ENCODE results near the gene AGXT. TPM values are rescaled to one million over a fixed set of nuclear protein-coding genes. Genes with fewer than 3 reads are reported as not detected.

Gene AGXT
- total RNA-seq, 2 donors from 2014 or later: not detected

DNA sequence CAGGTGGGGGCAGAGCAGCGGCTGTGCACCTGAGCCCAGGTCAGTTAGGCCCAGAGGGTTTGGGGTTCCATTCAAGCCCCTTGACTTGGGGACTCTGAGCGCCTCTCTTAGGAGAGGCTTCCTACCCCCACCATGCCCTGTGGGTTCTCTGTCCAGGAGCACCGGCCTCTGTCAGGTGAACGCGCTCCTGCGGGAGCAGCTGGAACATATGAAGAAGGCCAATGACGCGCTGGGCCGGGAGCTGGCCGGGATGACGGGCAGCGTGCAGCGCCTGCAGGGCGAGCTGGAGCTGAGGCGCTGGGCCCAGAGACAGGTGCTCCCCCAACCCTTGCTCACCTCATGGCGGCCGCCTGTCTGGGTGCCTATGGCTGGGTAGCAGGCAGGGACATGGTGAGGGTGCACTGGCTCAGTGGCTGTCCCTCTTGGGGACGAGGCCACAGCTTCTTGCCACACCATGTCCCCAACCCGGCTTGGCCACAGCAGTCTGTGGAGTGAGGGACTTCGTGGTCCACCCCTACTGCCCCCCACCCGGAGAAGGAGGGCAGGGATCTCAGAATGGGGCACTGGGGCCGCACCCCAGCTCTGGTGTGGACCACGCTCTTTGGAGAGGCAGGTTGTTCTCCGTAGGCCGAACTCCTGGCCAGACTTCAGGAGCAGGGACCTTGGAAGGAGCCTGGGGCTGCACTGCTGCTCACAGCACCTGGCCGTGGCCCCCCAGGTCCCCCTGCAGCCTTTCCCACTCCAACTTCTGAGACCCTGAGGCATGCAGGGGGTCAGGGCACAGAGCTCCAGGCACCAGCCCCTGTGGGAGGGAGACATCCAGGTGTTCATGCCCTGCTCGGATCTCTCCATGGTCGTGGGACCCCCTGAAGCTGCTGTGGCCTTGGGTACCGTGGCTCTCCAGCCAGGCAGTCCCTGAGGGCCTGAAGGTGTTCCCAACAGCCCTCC lies 57.2 kb downstream of the AGXT start:
- Mint-ChIP-seq H3K27ac (no peak overlapping the region), H3K27me3 (no peaks in the 10 kb centered on the region), H3K9me3 (no peaks in the 10 kb centered on the region), H3K4me3 (no peak overlapping the region), H3K4me1 (no peaks in the 10 kb centered on the region), H3K36me3 (ENCODE audit: low read depth) (no peaks in the 10 kb centered on the region)
- peak; percentile 21 for ATAC-seq (replicated peaks)

DNA sequence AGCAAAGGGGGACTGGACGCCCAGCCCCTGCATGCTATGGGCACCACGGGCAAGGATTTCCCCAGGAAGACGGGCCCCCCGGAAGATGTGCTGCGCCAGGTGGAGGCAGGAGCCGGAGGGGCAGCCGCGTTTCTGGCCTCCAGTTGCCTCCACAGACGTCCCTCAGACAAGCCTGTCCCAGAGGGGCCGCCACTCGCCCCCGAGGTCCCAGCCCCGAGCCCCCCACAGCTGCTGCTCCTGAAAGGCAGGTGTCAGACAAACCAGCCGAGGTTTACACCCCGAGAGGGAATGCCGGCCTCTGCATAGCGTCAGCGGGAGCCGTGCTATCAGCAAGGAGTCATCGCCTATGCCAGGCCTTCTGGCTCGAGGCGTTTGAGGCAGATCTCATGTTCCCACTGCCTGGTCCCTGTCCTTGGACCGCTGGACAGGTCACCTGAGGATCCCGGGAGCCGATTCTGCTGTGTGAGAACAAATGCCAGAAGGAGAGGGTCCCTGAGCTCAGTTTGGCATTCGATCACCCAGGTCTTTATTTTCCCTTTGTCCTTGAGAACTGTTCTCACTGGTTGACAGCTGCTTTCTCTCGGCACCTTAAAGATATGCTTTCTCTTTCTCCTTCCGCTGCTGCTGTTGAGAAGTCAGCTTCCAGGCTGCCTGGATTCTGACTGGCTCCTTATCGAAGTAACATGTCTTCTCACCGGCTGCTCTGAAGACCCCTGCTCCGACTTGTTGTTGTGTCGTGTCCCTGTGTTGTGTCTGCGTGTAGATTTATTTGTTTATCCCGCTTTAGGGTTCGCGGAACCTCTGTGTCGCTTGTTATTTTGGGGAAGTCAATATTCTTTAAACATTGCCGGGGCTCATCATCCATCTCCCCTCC lies 58.1 kb downstream of the AGXT start:
- Mint-ChIP-seq H3K9me3 (no peaks in the 10 kb centered on the region), H3K27me3 (no peaks in the 10 kb centered on the region), H3K4me3 (no peak overlapping the region), H3K4me1 (no peaks in the 10 kb centered on the region), H3K36me3 (ENCODE audit: low read depth) (no peaks in the 10 kb centered on the region), H3K27ac (no peak overlapping the region)
- no peak for ATAC-seq (replicated peaks)

DNA sequence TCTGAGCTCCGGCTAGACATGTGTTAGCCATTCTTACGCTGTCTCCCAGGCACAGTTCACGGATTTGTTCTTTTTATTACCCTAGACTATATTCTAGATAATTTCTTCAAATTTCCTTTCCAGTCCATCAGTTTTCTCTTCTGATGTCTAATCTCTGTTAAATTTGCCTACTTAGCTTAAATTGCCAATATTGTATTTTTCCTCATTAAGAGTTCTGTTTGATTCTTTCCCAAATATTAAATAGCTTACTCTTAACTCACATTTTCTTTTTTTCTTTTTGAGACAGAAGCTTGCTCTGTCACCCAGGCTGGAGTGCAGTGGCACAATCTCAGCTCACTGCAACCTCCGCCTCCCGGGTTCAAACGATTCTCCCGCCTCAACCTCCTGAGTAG lies 58.8 kb downstream of the AGXT start:
- no peaks in the 10 kb centered on the region for H3K9me3 Mint-ChIP-seq
- H3K4me3 Mint-ChIP-seq: no peak overlapping the region
- no peak for ATAC-seq (replicated peaks)
- no peaks in the 10 kb centered on the region for H3K36me3 Mint-ChIP-seq (ENCODE audit: low read depth)
- no peaks in the 10 kb centered on the region for H3K4me1 Mint-ChIP-seq
- no peaks in the 10 kb centered on the region for H3K27me3 Mint-ChIP-seq
- H3K27ac Mint-ChIP-seq: no peak overlapping the region

DNA sequence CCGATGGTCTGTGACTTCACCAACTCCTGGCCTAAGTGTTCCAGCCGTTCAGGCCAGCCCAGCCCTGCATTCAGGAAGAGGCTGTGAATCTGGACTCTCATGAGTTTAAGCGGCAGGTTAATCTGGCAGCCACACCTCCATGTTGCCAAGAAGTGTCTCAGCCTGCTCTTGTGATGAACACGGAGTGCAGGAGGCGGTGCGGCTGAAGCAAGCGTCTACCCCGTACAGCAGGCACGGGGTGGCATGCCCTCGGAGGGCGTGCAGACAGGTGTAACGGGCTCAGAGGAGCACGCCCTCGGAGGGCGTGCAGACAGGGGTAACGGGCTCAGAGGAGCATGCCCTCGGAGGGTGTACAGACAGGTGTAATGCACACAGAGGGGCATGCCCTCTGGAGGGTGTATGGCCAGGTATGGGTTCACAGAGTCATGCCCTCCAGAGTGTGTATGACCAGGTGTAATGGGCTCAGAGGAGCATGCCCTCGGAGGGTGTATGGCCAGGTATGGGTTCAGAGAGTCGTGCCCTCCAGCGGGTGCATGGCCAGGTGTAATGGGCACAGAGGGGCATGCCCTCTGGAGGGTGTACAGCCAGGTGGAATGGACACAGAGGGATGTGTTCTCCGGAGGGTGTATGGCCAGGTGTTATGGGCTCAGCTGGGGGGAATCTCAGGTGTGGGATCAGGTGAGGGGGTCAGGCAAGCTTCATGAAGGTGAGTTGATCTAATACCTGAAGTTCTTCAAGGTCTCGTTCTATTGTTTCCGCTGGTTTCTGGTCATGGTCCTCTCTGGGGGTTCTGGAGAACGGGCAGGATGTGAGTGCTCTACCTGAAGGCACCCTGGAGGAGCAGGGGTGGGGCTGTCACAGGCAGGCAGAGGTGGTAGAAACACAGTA lies 60.1 kb downstream of the AGXT start:
- Mint-ChIP-seq H3K4me1 (no peaks in the 10 kb centered on the region), H3K36me3 (ENCODE audit: low read depth) (no peaks in the 10 kb centered on the region), H3K27ac (no peak overlapping the region), H3K4me3 (no peak overlapping the region), H3K27me3 (no peaks in the 10 kb centered on the region), H3K9me3 (no peaks in the 10 kb centered on the region)
- ATAC-seq (replicated peaks): no peak

DNA sequence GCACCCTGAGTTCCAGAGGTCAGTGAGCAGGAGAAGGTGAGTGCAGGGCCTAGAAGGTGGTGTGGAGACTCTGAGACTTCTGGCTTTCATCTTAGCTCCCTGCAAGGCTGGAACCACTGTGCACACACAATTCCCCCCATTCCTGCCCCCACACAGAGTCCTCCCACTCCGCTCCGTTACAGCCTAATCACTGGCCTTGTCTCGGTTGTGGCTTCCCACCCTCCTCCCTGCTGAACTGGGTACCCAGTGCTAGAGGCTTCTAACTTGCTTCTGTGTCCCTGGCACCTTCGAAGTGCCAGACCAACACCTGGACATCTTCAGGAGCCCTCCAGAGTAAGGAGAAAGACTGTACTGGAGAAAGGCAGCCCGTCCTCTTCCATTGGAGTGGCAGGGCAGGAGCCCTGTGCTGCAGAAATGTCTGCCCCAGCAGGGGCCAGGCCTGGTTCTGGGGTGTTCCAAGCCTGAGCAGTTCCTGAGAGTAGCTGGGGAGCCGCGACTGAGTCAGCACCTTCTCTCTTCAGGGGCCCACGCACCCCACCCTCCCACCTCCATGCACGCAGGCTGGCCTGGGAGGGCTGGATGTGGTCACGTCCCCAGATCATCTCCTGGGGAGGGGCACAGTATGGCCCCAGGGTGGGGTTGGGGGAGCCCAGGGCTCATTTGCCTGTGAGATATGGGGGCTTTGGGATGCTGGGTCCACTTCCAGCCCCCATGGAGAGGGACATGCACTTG lies 60.9 kb downstream of the AGXT start:
- H3K27me3 Mint-ChIP-seq: no peaks in the 10 kb centered on the region
- no peak for ATAC-seq (replicated peaks)
- H3K36me3 Mint-ChIP-seq (ENCODE audit: low read depth): no peaks in the 10 kb centered on the region
- H3K4me1 Mint-ChIP-seq: no peaks in the 10 kb centered on the region
- no peak overlapping the region for H3K4me3 Mint-ChIP-seq
- H3K9me3 Mint-ChIP-seq: no peaks in the 10 kb centered on the region
- no peak overlapping the region for H3K27ac Mint-ChIP-seq

Other genes starting within 250 kb of the AGXT start
- gene GPR35, start 243.3 kb upstream of the AGXT start, total RNA-seq: 1 to 10 TPM; 2.0 to 4.4 TPM
- gene AQP12B, start 185.9 kb upstream of the AGXT start, total RNA-seq: not detected
- not detected for gene AQP12A, start 177.0 kb upstream of the AGXT start, total RNA-seq
- 1 to 10 TPM in 1 of 2 donors, under 1 TPM in 1; 0.37 to 1.1 TPM for gene KIF1A, start 48.6 kb upstream of the AGXT start, total RNA-seq
- gene MAB21L4, start 27.3 kb downstream of the AGXT start, total RNA-seq: not detected
- not detected for gene CROCC2, start 37.5 kb downstream of the AGXT start, total RNA-seq
- gene SNED1, start 129.8 kb downstream of the AGXT start, total RNA-seq: 1 to 10 TPM; 3.0 to 4.8 TPM
- gene MTERF4, start 233.5 kb downstream of the AGXT start, total RNA-seq: 10 to 100 TPM; 36.4 to 86.5 TPM

Measured in activated T-helper 17 cell treated with anti-CD3 and anti-CD28 coated beads, Interleukin-2, amount 50 U/mL, for 72 hours (primary cell).